ENCODE measurements around the gene BIRC3. TPM values are rescaled to one million over a fixed set of nuclear protein-coding genes. Genes with fewer than 3 reads are reported as not detected.

BIRC3 gene
- polyA plus RNA-seq, 1 donor from 2014 or later = not detected

GRCh38 chr11:102287964-102288724 is 29.1 kb upstream of the BIRC3 start:
- Histone ChIP-seq H3K79me2 (replicated peaks; ENCODE audit: insufficient read depth, low read length) (no peaks in the 10 kb centered on the region), H3K9ac (ENCODE audit: low read length) (no peak overlapping the region), H4K20me1 (ENCODE audit: insufficient read depth) (no peaks in the 10 kb centered on the region), H2AFZ (ENCODE audit: low read depth, low read length) (no peak overlapping the region), H3K9me2 (ENCODE audit: insufficient read depth, low read length) (no peaks in the 10 kb centered on the region), H3K27me3 (ENCODE audit: insufficient read depth, low read depth, low read length) (no peaks in the 10 kb centered on the region), H3F3A (ENCODE audit: insufficient read depth, low read length, poor library complexity, severe bottlenecking) (no peaks in the 10 kb centered on the region), H3K9me3 (ENCODE audit: low read length) (no peaks in the 10 kb centered on the region), H3K4me2 (ENCODE audit: low read length) (no peak overlapping the region), H3K27ac (ENCODE audit: low read length) (no peak overlapping the region), H3K4me3 (ENCODE audit: low read length) (no peak overlapping the region), H3K36me3 (ENCODE audit: insufficient read depth, low read length) (no peaks in the 10 kb centered on the region)
- TF ChIP-seq RAD21 (conservative IDR thresholded peaks at IDR 0.05) (peak; percentile 76), REST (IDR thresholded peaks at IDR 0.05; ENCODE audit: borderline replicate concordance) (no peak), POLR2AphosphoS5 (IDR thresholded peaks at IDR 0.05) (no peak), TAF1 (IDR thresholded peaks at IDR 0.05; ENCODE audit: low read depth) (no peak), EP300 (conservative IDR thresholded peaks at IDR 0.05; ENCODE audit: poor library complexity, severe bottlenecking) (no peak), CTCF (IDR thresholded peaks at IDR 0.05; ENCODE audit: poor library complexity, severe bottlenecking) (peak; percentile 80), SMC3 (conservative IDR thresholded peaks at IDR 0.05; ENCODE audit: poor library complexity) (peak; percentile 74), MXI1 (conservative IDR thresholded peaks at IDR 0.05; ENCODE audit: poor library complexity, severe bottlenecking) (no peak), EZH2 (IDR thresholded peaks at IDR 0.05; ENCODE audit: borderline replicate concordance, insufficient read depth, low read length, poor library complexity, severe bottlenecking) (no peak)

- Histone ChIP-seq H3K27me3 (ENCODE audit: insufficient read depth, low read depth, low read length) (no peaks in the 10 kb centered on the region), H3F3A (ENCODE audit: insufficient read depth, low read length, poor library complexity, severe bottlenecking) (no peaks in the 10 kb centered on the region), H3K79me2 (replicated peaks; ENCODE audit: insufficient read depth, low read length) (no peaks in the 10 kb centered on the region), H3K9ac (ENCODE audit: low read length) (no peak overlapping the region), H3K4me2 (ENCODE audit: low read length) (no peak overlapping the region), H3K9me2 (ENCODE audit: insufficient read depth, low read length) (no peaks in the 10 kb centered on the region), H3K36me3 (ENCODE audit: insufficient read depth, low read length) (no peaks in the 10 kb centered on the region), H3K4me3 (ENCODE audit: low read length) (no peak overlapping the region), H3K27ac (ENCODE audit: low read length) (no peak overlapping the region), H2AFZ (ENCODE audit: low read depth, low read length) (no peak overlapping the region), H3K9me3 (ENCODE audit: low read length) (no peaks in the 10 kb centered on the region), H4K20me1 (ENCODE audit: insufficient read depth) (no peaks in the 10 kb centered on the region)
- TF ChIP-seq CTCF (IDR thresholded peaks at IDR 0.05; ENCODE audit: poor library complexity, severe bottlenecking) (no peak), POLR2AphosphoS5 (IDR thresholded peaks at IDR 0.05) (no peak), MXI1 (conservative IDR thresholded peaks at IDR 0.05; ENCODE audit: poor library complexity, severe bottlenecking) (no peak), SMC3 (conservative IDR thresholded peaks at IDR 0.05; ENCODE audit: poor library complexity) (no peak), EP300 (conservative IDR thresholded peaks at IDR 0.05; ENCODE audit: poor library complexity, severe bottlenecking) (no peak), TAF1 (IDR thresholded peaks at IDR 0.05; ENCODE audit: low read depth) (no peak), EZH2 (IDR thresholded peaks at IDR 0.05; ENCODE audit: borderline replicate concordance, insufficient read depth, low read length, poor library complexity, severe bottlenecking) (no peak), RAD21 (conservative IDR thresholded peaks at IDR 0.05) (no peak), REST (IDR thresholded peaks at IDR 0.05; ENCODE audit: borderline replicate concordance) (no peak)
Measured at GRCh38 chr11:102288725-102289083, 28.6 kb upstream of the BIRC3 start.

All from neural cell (in vitro differentiated cells).